Activated CD8-positive, alpha-beta memory T cell treated with anti-CD3 and anti-CD28 coated beads for 24 hours (primary cell): ENCODE results near the gene CMA1.
"Not testable (repeated sequence)": the region's sequence is repeated elsewhere in the genome, so short reads cannot be mapped to it uniquely, and the experiment has no call there.

Experiments
- DNase-seq: peaks from one replicate; pipeline ENCODE4 v3.0.0-alpha.2; 2020

CMA1 gene

GRCh38 chr14:24508155-24508840, at the start of gene CMA1:
Gene CMA1, minus strand, starts transcription at chr14:24508265. Its CDS starts 30 bp downstream, at chr14:24508235.
- no peak for DNase-seq

GRCh38 chr14:24556756-24557155, 48.7 kb upstream of the CMA1 start:
- DNase-seq: no peak

- not testable (repeated sequence) for DNase-seq
Observed at GRCh38 chr14:24549064-24549463, 41.0 kb upstream of the CMA1 start.

GRCh38 chr14:24542346-24542936, 34.4 kb upstream of the CMA1 start:
- no peak for DNase-seq

GRCh38 chr14:24535737-24536136, 27.7 kb upstream of the CMA1 start:
- DNase-seq: no peak

- no peak for DNase-seq
Observed at GRCh38 chr14:24534286-24534685, 26.2 kb upstream of the CMA1 start.

GRCh38 chr14:24525877-24526620, 18.0 kb upstream of the CMA1 start:
- DNase-seq: not testable (repeated sequence)

GRCh38 chr14:24518851-24519250, 10.8 kb upstream of the CMA1 start:
- DNase-seq: no peak

GRCh38 chr14:24514209-24514608, 6.1 kb upstream of the CMA1 start:
- DNase-seq: no peak

GRCh38 chr14:24513009-24513408, 4.9 kb upstream of the CMA1 start:
- DNase-seq: no peak

GRCh38 chr14:24506443-24506842, 1.6 kb downstream of the CMA1 start:
- no peak for DNase-seq

- DNase-seq: no peak
Observed at GRCh38 chr14:24504425-24504950, 3.6 kb downstream of the CMA1 start.

- DNase-seq: not testable (repeated sequence)
Observed at GRCh38 chr14:24491586-24492408, 16.3 kb downstream of the CMA1 start.

- no peak for DNase-seq
Observed at GRCh38 chr14:24483604-24484252, 24.3 kb downstream of the CMA1 start.

- DNase-seq: not testable (repeated sequence)
Observed at GRCh38 chr14:24482699-24483303, 25.3 kb downstream of the CMA1 start.

- DNase-seq: peak; percentile 78
Observed at GRCh38 chr14:24481622-24482324, 26.3 kb downstream of the CMA1 start.

GRCh38 chr14:24479999-24480398, 28.1 kb downstream of the CMA1 start:
- DNase-seq: not testable (repeated sequence)

GRCh38 chr14:24475261-24475660, 32.8 kb downstream of the CMA1 start:
- no peak for DNase-seq

- no peak for DNase-seq
Observed at GRCh38 chr14:24473211-24473610, 34.9 kb downstream of the CMA1 start.

GRCh38 chr14:24470450-24470849, 37.6 kb downstream of the CMA1 start:
- DNase-seq: not testable (repeated sequence)

GRCh38 chr14:24465805-24466204, 42.3 kb downstream of the CMA1 start:
- DNase-seq: no peak
